MM.1S (cell line): Measurements from ENCODE around the gene DNAJB8.

Experiments used
- EZH2phosphoT487 ChIP-seq: fragments of 300-600 bp; sonication (generic); IDR thresholded peaks from 2 replicates; pipeline ENCODE4 v1.6.1; 2018; ENCODE audit warnings: antibody characterized with exemption, low read length
- TF ChIP-seq, protein P1 (sequence below): fragments of 300-600 bp; sonication (generic); IDR thresholded peaks from 2 replicates; pipeline ENCODE4 v1.5.1; 2016; ENCODE audit warnings: antibody characterized with exemption, low read length, mixed read lengths

DNA sequence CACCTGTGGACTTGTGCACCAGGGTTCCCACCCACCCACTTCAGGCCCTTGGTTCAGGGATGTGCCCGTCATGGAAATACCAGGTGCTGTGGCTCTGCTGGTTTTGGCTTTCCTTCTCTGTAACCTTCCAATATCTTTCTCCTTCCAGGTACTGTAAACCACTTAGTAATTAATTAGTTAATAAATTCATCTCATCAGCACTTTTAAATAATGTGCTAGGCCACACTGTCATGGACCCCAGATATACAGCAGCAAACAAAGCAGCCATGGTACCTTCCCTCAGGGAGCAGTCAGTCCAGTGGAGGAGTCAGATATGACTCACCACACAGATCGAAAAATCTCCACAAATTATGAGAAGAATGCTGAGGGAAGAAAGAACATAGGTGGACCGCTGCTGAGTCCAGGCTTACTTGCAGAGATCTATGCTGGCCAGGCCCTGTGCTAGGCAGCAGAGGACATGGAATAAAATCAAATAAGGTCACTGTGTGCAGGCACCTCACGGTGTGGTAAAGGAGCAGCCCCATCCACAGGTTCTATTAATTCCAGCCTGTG, 33.1 kb upstream of the DNAJB8 start:
- TF ChIP-seq, protein P1, sequence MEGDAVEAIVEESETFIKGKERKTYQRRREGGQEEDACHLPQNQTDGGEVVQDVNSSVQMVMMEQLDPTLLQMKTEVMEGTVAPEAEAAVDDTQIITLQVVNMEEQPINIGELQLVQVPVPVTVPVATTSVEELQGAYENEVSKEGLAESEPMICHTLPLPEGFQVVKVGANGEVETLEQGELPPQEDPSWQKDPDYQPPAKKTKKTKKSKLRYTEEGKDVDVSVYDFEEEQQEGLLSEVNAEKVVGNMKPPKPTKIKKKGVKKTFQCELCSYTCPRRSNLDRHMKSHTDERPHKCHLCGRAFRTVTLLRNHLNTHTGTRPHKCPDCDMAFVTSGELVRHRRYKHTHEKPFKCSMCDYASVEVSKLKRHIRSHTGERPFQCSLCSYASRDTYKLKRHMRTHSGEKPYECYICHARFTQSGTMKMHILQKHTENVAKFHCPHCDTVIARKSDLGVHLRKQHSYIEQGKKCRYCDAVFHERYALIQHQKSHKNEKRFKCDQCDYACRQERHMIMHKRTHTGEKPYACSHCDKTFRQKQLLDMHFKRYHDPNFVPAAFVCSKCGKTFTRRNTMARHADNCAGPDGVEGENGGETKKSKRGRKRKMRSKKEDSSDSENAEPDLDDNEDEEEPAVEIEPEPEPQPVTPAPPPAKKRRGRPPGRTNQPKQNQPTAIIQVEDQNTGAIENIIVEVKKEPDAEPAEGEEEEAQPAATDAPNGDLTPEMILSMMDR = no peak
- no peak for TF ChIP-seq EZH2phosphoT487
